Right ventricle myocardium superior (tissue), 1 donor: ENCODE measurements around the gene NCAPD2. TPM values are rescaled to one million over a fixed set of nuclear protein-coding genes. Genes with fewer than 3 reads are reported as not detected.

ENCODE experiments used
- ATAC-seq: fragments of 200-7000 bp; cut with Tn5 transposase; one replicate; pipeline ENCODE4 v1.9.1; 2020; ENCODE audit warnings: mild to moderate bottlenecking; ENCODE audit not compliant: poor library complexity
- DNase-seq: peaks from one replicate; pipeline ENCODE4 v3.0.0-alpha.2; 2020
- intact Hi-C: fragments of 100-400 bp; cut with DNase I; formaldehyde crosslinking; loops from one replicate; pipeline ENCODE4 v1.11.2; 2022
- total RNA-seq: library from RNA; stranded (reverse); fragmentation: NEBNext Ultra II Directional; extraction: Animal tissue kit (Norgen Biotek cat#: 25700); gene quantifications from one replicate; pipeline ENCODE4 v1.2.1, GENCODE V29; 2021
- donor health status: DM: no; HTN: yes; CAD: no; lungs with severe emphysema.

Gene NCAPD2
- total RNA-seq, 1 donor from 2014 or later: 8.9 TPM

- intact Hi-C loops: no loop called here
- DNase-seq (no peak), ATAC-seq (no peak)
Measured at GRCh38 chr12:6574576-6575295, 80.8 kb downstream of the NCAPD2 start.

- intact Hi-C loops: no loop called here
- no peak for DNase-seq
- ATAC-seq: no peak
Measured at GRCh38 chr12:6575648-6576047, 81.7 kb downstream of the NCAPD2 start.

Other genes with a start within 250 kb of the NCAPD2 start
- gene PLEKHG6, start 183.4 kb upstream of the NCAPD2 start, total RNA-seq: 0.22 TPM
- gene TNFRSF1A, start 152.0 kb upstream of the NCAPD2 start, total RNA-seq: 47.9 TPM
- gene SCNN1A, start 118.5 kb upstream of the NCAPD2 start, total RNA-seq: not detected
- 23.2 TPM for gene LTBR, start 109.9 kb upstream of the NCAPD2 start, total RNA-seq
- gene CD27, start 49.1 kb upstream of the NCAPD2 start, total RNA-seq: 0.30 TPM
- 11.1 TPM for gene TAPBPL, start 42.1 kb upstream of the NCAPD2 start, total RNA-seq
- 3.2 TPM for gene VAMP1, start 23.4 kb upstream of the NCAPD2 start, total RNA-seq
- 280 TPM for gene MRPL51, start 840 bp upstream of the NCAPD2 start, total RNA-seq
- 4,109 TPM for gene GAPDH, start 40.4 kb downstream of the NCAPD2 start, total RNA-seq
- 14.1 TPM for gene IFFO1, start 61.9 kb downstream of the NCAPD2 start, total RNA-seq
- gene NOP2, start 74.2 kb downstream of the NCAPD2 start, total RNA-seq: 14.8 TPM
- gene CHD4, start 113.3 kb downstream of the NCAPD2 start, total RNA-seq: 142 TPM
- gene LPAR5, start 141.9 kb downstream of the NCAPD2 start, total RNA-seq: 7.3 TPM
- gene ACRBP, start 153.3 kb downstream of the NCAPD2 start, total RNA-seq: 0.51 TPM
- gene ING4, start 169.0 kb downstream of the NCAPD2 start, total RNA-seq: 25.3 TPM
- 23.0 TPM for gene ZNF384, start 195.3 kb downstream of the NCAPD2 start, total RNA-seq
- gene PIANP, start 206.7 kb downstream of the NCAPD2 start, total RNA-seq: 0.35 TPM
- 70.4 TPM for gene COPS7A, start 229.9 kb downstream of the NCAPD2 start, total RNA-seq